B cell (primary cell): ENCODE measurements around the gene C9orf78. TPM values are rescaled to one million over a fixed set of nuclear protein-coding genes. Genes with fewer than 3 reads are reported as not detected.

Experiments used
- ATAC-seq: fragments of 200-7000 bp; cut with Tn5 transposase; one replicate; pipeline ENCODE4 v1.10.0; 2021; ENCODE audit warnings: low read depth, mild to moderate bottlenecking, moderate number of reproducible peaks, moderate library complexity
- CTCF ChIA-PET: fragments of 350-600 bp; sonication (Branson Sonifier 250); formaldehyde crosslinking; loops from one replicate; lab custom pipeline; 2021; ENCODE audit warnings: antibody characterized with exemption, inconsistent platforms; lab: Charles Lee
- POLR2A ChIA-PET: fragments of 350-600 bp; sonication (Branson Sonifier 250); formaldehyde crosslinking; loops from one replicate; lab custom pipeline; 2021; ENCODE audit warnings: antibody characterized with exemption; lab: Charles Lee
- DNase-seq: peaks from one replicate; pipeline ENCODE4 v3.0.0; 2013
- H2AFZ ChIP-seq: 2 replicates; pipeline ENCODE4 v1.6.1; 2012; ENCODE audit warnings: mild to moderate bottlenecking, low read depth, low read length; ENCODE audit not compliant: insufficient read depth, poor library complexity, severe bottlenecking
- H3K27ac ChIP-seq, 2 donors: 1 replicate in 1 of 2; 2 replicates in 1 of 2; pipeline ENCODE4 v1.5.1; 2012 to 2013; ENCODE audit warnings: low read length in 2 of 2, mild to moderate bottlenecking in 2 of 2, moderate library complexity in 1 of 2
- H3K27me3 ChIP-seq, 4 experiments: fragments of 200-600 bp in 1 of 4; sonication (generic) in 1 of 4; replicated peaks in 1 of 4; 1 replicate in 2 of 4; 2 replicates in 2 of 4; pipeline versions ENCODE4 v1.6.1 to v1.7.0; 2013 to 2016; ENCODE audit warnings: low read length in 3 of 4, mild to moderate bottlenecking in 2 of 4, mixed read lengths in 1 of 4, moderate library complexity in 1 of 4; ENCODE audit not compliant: insufficient read depth in 4 of 4, control insufficient read depth in 3 of 4; ENCODE audit errors: control extremely low read depth in 1 of 4
- H3K36me3 ChIP-seq, 2 experiments: replicated peaks in 1 of 2; 1 replicate in 1 of 2; 2 replicates in 1 of 2; pipeline versions ENCODE4 v1.6.1 to v1.7.1; 2013; ENCODE audit warnings: low read length in 1 of 2; ENCODE audit not compliant: insufficient read depth in 2 of 2, control insufficient read depth in 1 of 2; ENCODE audit errors: control extremely low read depth in 1 of 2, extremely low read depth in 1 of 2
- H3K4me1 ChIP-seq, 2 donors: fragments of 200-600 bp in 1 of 2; sonication (generic) in 1 of 2; 1 replicate in 1 of 2; 2 replicates in 1 of 2; pipeline versions ENCODE4 v1.5.1 to v1.6.1; 2013 to 2017; ENCODE audit warnings: low read length in 2 of 2; ENCODE audit not compliant: control insufficient read depth in 2 of 2, insufficient read depth in 2 of 2
- H3K4me2 ChIP-seq: replicated peaks from 2 replicates; pipeline ENCODE3; 2012; ENCODE audit warnings: mild to moderate bottlenecking, low read depth, low read length; ENCODE audit not compliant: poor library complexity, severe bottlenecking
- H3K4me3 ChIP-seq, 5 experiments: fragments of 200-600 bp in 1 of 5; sonication (generic) in 1 of 5; 1 replicate in 3 of 5; 2 replicates in 2 of 5; pipeline versions ENCODE4 v1.5.1 to v1.7.0; 2011 to 2016; ENCODE audit warnings: low read length in 4 of 5, mild to moderate bottlenecking in 4 of 5, low read depth in 2 of 5, control low read depth in 1 of 5, moderate library complexity in 1 of 5; ENCODE audit not compliant: insufficient read depth in 1 of 5; ENCODE audit errors: control extremely low read depth in 1 of 5, extremely low read depth in 1 of 5
- H3K79me2 ChIP-seq: fragments of 200-600 bp; sonication (generic); one replicate; pipeline ENCODE4 v1.6.0; 2016; ENCODE audit warnings: low read length; ENCODE audit not compliant: control insufficient read depth, insufficient read depth
- H3K9ac ChIP-seq: fragments of 200-600 bp; sonication (generic); 2 replicates; pipeline ENCODE4 v1.6.1; 2017; ENCODE audit warnings: mild to moderate bottlenecking, low read length, moderate library complexity
- H3K9me3 ChIP-seq, 3 donors: one replicate each; pipeline versions ENCODE4 v1.6.1 to v1.7.1; 2013; ENCODE audit warnings: low read length in 2 of 3; ENCODE audit not compliant: control insufficient read depth in 2 of 3, insufficient read depth in 1 of 3; ENCODE audit errors: control extremely low read depth in 1 of 3
- H4K20me1 ChIP-seq: 2 replicates; pipeline ENCODE4 v1.6.0; 2012; ENCODE audit warnings: mild to moderate bottlenecking, low read length; ENCODE audit not compliant: insufficient read depth, control insufficient read depth, poor library complexity, severe bottlenecking
- H3K27ac Mint-ChIP-seq: one replicate; pipeline ENCODE4 v1.8.0; 2021; ENCODE audit warnings: mixed read lengths
- H3K27me3 Mint-ChIP-seq: one replicate; pipeline ENCODE4 v1.8.0; 2021; ENCODE audit warnings: mixed read lengths
- H3K4me1 Mint-ChIP-seq: one replicate; pipeline ENCODE4 v1.8.0; 2021; ENCODE audit warnings: mixed read lengths
- H3K4me3 Mint-ChIP-seq: one replicate; pipeline ENCODE4 v1.8.0; 2021; ENCODE audit warnings: mixed read lengths
- H3K9me3 Mint-ChIP-seq: one replicate; pipeline ENCODE4 v1.8.0; 2022; ENCODE audit warnings: mixed read lengths; ENCODE audit not compliant: insufficient read depth
- EZH2 ChIP-seq: IDR thresholded peaks from 2 replicates; pipeline ENCODE4 v1.6.1; 2012; ENCODE audit warnings: borderline replicate concordance, low read depth, mild to moderate bottlenecking, moderate library complexity, low read length; ENCODE audit not compliant: insufficient read depth, poor library complexity, severe bottlenecking
- WGBS: methylation state at CpG from one replicate; pipeline ENCODE4 v1.1.5; 2013; ENCODE audit warnings: missing lambda C conversion rate; ENCODE audit not compliant: insufficient coverage; 5-methylcytosine and 5-hydroxymethylcytosine counted together
- intact Hi-C: fragments of 100-400 bp; cut with micrococcal nuclease; formaldehyde crosslinking; loops from one replicate; pipeline ENCODE4 v1.10.0; 2022
- polyA plus RNA-seq: library from polyadenylated mRNA; depleted of rRNA; stranded (reverse); fragments of >200 nt; gene quantifications from 2 replicates; pipeline ENCODE4 v1.2.3, GENCODE V29; 2012
- total RNA-seq, 2 donors: library from RNA; stranded (reverse); fragments of 120-200 nt in 1 of 2; gene quantifications; 1 replicate in 1 of 2; 2 replicates in 1 of 2; pipeline versions ENCODE4 v1.2.3 to v1.2.4, GENCODE V29; 2013 to 2022
- TF ChIP-seq, protein P1 (sequence below): fragments of 200-600 bp; IDR thresholded peaks from one replicate; pipeline ENCODE4 v1.8.0; 2022; ENCODE audit warnings: antibody characterized with exemption, mild to moderate bottlenecking

The C9orf78 gene
- total and polyA plus RNA-seq, 2 donors (not counting 1 experiment from before 2014, with no cell fraction given), result 42.8 to 43.6 TPM

DNA sequence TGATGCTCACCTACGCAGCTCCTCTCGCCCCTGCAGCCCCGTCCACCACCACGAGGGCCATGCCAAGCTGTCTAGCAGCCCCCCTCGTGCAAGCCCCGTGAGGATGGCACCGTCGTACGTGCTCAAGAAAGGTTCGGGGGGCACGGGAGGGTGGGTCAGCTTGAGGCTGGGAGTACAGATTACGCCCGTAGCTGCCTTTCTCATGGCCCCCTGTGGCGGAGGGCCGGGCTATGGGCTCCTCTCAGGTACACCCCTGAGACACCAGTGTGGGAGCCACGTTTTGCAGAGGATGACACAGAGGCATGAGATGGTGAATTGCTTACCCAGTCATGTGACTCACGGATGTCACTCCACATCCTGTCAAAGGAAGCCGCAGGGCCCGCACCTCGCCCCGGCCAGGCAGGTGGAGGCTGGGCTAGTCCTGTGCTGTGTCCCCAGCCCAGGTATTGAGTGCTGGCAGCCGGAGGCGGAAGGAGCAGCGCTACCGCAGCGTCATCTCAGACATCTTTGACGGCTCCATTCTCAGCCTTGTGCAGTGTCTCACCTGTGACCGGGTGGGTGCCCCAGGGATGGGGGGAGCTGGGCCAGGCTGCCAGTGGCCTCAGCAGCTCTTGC, 33.9 kb upstream of the C9orf78 start:
- ChIA-PET CTCF (interaction anchor here (0.6 kb wide), 1 partner anchor 17 kb away, joined by 3 read pairs; no protein-coding TSS in a partner anchor), POLR2A (no interaction called here)
- Histone ChIP-seq H3K9ac (no peak overlapping the region), H4K20me1 (no peaks in the 10 kb centered on the region), H2AFZ (no peak overlapping the region), H3K79me2 (peaks cover 3% of the 10 kb centered on the region), H3K27ac (peak overlapping the region in 1 of 2 donors; percentile 36), H3K27me3 (no peaks in the 10 kb centered on the region), H3K4me2 (peak overlapping the region; percentile 44), H3K4me1 (peaks cover 8 to 12% of the 10 kb centered on the region in 2 donors), H3K4me3 (no peak overlapping the region), H3K9me3 (no peaks in the 10 kb centered on the region), H3K36me3 (peaks cover 3 to 23% of the 10 kb centered on the region in 2 experiments)
- Mint-ChIP-seq H3K27ac (peak overlapping the region; percentile 50), H3K9me3 (no peaks in the 10 kb centered on the region), H3K27me3 (no peaks in the 10 kb centered on the region), H3K4me1 (peaks cover 11% of the 10 kb centered on the region), H3K4me3 (no peak overlapping the region)
- intact Hi-C loops, result no loop called here
- WGBS, result 73% methylated on average over 28 of the region's 28 CpGs
- peak; percentile 41 for ATAC-seq
- TF ChIP-seq, protein P1, sequence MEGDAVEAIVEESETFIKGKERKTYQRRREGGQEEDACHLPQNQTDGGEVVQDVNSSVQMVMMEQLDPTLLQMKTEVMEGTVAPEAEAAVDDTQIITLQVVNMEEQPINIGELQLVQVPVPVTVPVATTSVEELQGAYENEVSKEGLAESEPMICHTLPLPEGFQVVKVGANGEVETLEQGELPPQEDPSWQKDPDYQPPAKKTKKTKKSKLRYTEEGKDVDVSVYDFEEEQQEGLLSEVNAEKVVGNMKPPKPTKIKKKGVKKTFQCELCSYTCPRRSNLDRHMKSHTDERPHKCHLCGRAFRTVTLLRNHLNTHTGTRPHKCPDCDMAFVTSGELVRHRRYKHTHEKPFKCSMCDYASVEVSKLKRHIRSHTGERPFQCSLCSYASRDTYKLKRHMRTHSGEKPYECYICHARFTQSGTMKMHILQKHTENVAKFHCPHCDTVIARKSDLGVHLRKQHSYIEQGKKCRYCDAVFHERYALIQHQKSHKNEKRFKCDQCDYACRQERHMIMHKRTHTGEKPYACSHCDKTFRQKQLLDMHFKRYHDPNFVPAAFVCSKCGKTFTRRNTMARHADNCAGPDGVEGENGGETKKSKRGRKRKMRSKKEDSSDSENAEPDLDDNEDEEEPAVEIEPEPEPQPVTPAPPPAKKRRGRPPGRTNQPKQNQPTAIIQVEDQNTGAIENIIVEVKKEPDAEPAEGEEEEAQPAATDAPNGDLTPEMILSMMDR, result no peak
- no peak for TF ChIP-seq EZH2
- peak; percentile 54 for DNase-seq

DNA sequence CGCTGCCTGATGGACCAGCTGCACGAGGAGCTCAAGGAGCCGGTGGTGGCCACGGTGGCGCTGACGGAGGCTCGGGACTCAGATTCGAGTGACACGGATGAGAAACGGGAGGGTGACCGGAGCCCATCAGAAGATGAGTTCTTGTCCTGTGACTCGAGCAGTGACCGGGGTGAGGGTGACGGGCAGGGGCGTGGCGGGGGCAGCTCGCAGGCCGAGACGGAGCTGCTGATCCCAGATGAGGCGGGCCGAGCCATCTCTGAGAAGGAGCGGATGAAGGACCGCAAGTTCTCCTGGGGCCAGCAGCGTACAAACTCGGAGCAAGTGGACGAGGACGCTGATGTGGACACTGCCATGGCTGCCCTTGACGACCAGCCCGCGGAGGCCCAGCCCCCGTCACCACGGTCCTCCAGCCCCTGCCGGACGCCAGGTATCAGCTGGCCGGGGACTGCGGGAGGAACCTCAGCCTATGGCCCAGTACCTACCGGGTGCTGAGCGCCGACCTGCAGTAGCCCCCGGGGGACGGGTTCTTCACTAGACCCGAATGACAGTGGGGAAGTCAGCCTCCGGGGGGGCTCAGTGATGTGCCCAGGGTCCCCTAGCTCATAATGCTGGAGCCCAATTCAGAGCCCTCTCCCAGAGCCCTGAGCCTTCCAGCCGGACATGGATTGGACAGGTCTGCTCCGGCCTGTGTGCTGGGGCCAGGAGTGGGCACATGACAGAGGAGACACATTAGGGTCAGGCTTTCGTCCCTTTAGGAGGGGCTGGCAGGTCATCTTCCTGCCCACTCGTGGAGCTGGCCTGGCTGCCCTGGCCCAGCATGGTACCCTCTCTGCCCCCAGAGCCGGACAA, 33.2 kb upstream of the C9orf78 start:
- Histone ChIP-seq H3K27ac (no peak overlapping the region), H3K4me2 (peak overlapping the region; percentile 44), H4K20me1 (no peaks in the 10 kb centered on the region), H3K79me2 (no peaks in the 10 kb centered on the region), H3K27me3 (no peaks in the 10 kb centered on the region), H3K9ac (no peak overlapping the region), H3K4me1 (peaks cover 8 to 12% of the 10 kb centered on the region in 2 donors), H2AFZ (no peak overlapping the region), H3K36me3 (peaks cover 5 to 19% of the 10 kb centered on the region in 2 experiments), H3K9me3 (no peaks in the 10 kb centered on the region), H3K4me3 (no peak overlapping the region)
- H3K4me3 Mint-ChIP-seq, result no peak overlapping the region
- TF ChIP-seq EZH2, result no peak
- TF ChIP-seq, protein P1, result no peak
- DNase-seq (no peak), ATAC-seq (no peak)
- no peak overlapping the region for H3K27ac Mint-ChIP-seq
- H3K9me3 Mint-ChIP-seq, result no peaks in the 10 kb centered on the region
- H3K4me1 Mint-ChIP-seq, result peaks cover 11% of the 10 kb centered on the region
- POLR2A ChIA-PET, result no interaction called here
- intact Hi-C loops, result no loop called here
- H3K27me3 Mint-ChIP-seq, result no peaks in the 10 kb centered on the region
- WGBS, result 92% methylated on average over 48 of the region's 48 CpGs
- CTCF ChIA-PET, result no interaction called here
